Activated T-cell treated with anti-CD3 and anti-CD28 coated beads, Interleukin-2, amount 50 U/mL, for 4 hours (primary cell): ENCODE data around the gene OCSTAMP. TPM values are rescaled to one million over a fixed set of nuclear protein-coding genes. Genes with fewer than 3 reads are reported as not detected.

Experiments
- ATAC-seq, 2 donors: fragments of 200-7000 bp; cut with Tn5 transposase; one replicate each; pipeline ENCODE4 v1.10.0; 2021
- DNase-seq: peaks from one replicate; pipeline ENCODE4 v3.0.0-alpha.2; 2020
- H3K27me3 Mint-ChIP-seq: one replicate; pipeline ENCODE4 v1.8.0; 2021; ENCODE audit warnings: low read depth, mixed read lengths
- H3K36me3 Mint-ChIP-seq: one replicate; pipeline ENCODE4 v1.8.0; 2022; ENCODE audit warnings: mixed read lengths; ENCODE audit not compliant: insufficient read depth
- H3K4me1 Mint-ChIP-seq: one replicate; pipeline ENCODE4 v1.8.0; 2021; ENCODE audit warnings: low read depth, mixed read lengths
- H3K4me3 Mint-ChIP-seq: one replicate; pipeline ENCODE4 v1.8.0; 2021; ENCODE audit warnings: mild to moderate bottlenecking, moderate library complexity, mixed read lengths
- H3K9me3 Mint-ChIP-seq: one replicate; pipeline ENCODE4 v1.8.0; 2021; ENCODE audit warnings: mixed read lengths
- total RNA-seq, 3 donors: library from RNA; stranded (reverse); gene quantifications; one replicate each; pipeline ENCODE4 v1.2.1, GENCODE V29; 2021

OCSTAMP gene
- total RNA-seq, 3 donors from 2014 or later, result 0.16 TPM; not detected in 2

DNA sequence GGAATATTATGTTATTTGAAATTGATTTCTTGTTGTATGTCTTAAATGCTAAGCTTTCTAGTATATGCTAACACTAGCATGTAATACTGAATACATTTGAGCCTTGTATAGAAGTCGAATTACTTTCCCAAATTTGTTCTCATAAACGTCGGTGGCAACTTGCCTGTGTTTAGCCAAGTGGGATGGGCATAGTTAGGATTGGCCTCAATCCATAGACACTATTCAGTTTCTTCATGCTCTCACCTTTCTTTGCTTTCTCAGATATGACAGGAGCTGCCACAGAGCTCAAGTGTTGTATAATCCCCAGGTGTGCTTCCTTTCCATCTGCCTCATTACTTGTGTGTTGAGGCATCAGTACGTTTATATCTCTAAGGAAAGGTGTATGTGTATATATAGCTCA is 56.4 kb downstream of the OCSTAMP start:
- Mint-ChIP-seq H3K27me3 (peaks cover 38% of the 10 kb centered on the region), H3K9me3 (no peaks in the 10 kb centered on the region), H3K4me3 (no peak overlapping the region), H3K4me1 (no peaks in the 10 kb centered on the region), H3K36me3 (no peaks in the 10 kb centered on the region)
- DNase-seq (no peak), ATAC-seq (no peak)

DNA sequence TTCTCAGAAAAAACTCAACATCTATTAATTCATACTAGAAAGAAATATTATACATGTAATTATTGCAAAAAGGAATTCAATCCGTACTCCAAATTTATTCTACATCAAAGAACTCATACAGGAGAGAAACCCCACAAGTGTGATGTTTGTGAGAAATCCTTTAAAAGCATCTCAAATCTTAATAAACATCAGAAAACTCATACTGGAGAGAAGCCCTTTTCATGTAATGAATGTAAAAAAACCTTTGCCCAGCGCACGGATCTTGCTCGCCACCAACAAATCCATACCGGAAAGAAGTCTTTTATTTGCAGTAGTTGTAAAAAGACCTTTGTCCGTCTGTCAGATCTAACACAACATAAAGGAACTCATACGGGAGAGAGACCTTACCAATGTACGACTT is 59.1 kb downstream of the OCSTAMP start:
- Mint-ChIP-seq H3K4me3 (no peak overlapping the region), H3K27me3 (peaks cover 40% of the 10 kb centered on the region)

More for the DNA sequence above, 59.1 kb downstream of the OCSTAMP start:
- Mint-ChIP-seq H3K36me3 (no peaks in the 10 kb centered on the region), H3K4me1 (no peaks in the 10 kb centered on the region), H3K9me3 (no peaks in the 10 kb centered on the region)
- ATAC-seq (no peak), DNase-seq (no peak)

Other genes starting within 250 kb of the OCSTAMP start
- not detected for gene CDH22, start 242.2 kb downstream of the OCSTAMP start, total RNA-seq
- 10 to 100 TPM; 31.6 to 46.4 (median 42.6) TPM for gene ELMO2, start 144.0 kb downstream of the OCSTAMP start, total RNA-seq
- gene ZNF334, start 37.1 kb downstream of the OCSTAMP start, total RNA-seq, result under 1 TPM; 0.42 to 0.63 (median 0.49) TPM
- gene SLC13A3, start 100.8 kb upstream of the OCSTAMP start, total RNA-seq, result under 1 TPM; 0.08 to 0.19 (median 0.13) TPM
- 10 to 100 TPM; 12.9 to 14.1 (median 14.1) TPM for gene TP53RK, start 138.8 kb upstream of the OCSTAMP start, total RNA-seq
- not detected for gene SLC2A10, start 159.0 kb upstream of the OCSTAMP start, total RNA-seq